ENCODE data around the gene CABS1. TPM values are rescaled to one million over a fixed set of nuclear protein-coding genes. Genes with fewer than 3 reads are reported as not detected.

The CABS1 gene
- not detected for total RNA-seq

DNA sequence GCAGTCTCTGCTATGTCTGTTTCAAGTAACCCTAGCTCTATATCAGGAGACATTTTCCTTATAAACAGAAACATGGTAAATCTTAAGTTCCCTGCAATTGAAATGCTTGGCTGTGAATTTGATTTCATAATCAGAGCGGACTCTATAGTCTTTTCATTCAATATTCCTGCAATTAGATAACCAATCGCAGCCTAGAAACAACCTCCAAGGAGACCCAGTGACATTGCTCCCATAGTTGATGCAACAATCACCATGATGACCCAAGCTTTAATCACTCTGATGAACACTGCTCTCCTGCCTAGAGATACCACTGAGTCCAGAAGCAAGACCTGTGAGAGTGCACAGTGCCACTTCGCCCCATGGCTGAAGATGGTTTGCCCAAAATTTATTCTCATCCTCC, at the start of gene CABS1:
Gene CABS1, plus strand, starts transcription at position 301 of the 400 bp plus-strand sequence. Its CDS starts 59 bp downstream, at position 360.
- H3K27me3 ChIP-seq = no peaks in the 10 kb centered on the region
- no peak for DNase-seq (ENCODE audit: low spot score in 2 of 2)
- 96 to 99% methylated on average over 3 of the region's 3 CpGs for WGBS, 2 donors
- no peak within 1 kb of the TSS for H3K27ac ChIP-seq
- TF ChIP-seq, protein P1, sequence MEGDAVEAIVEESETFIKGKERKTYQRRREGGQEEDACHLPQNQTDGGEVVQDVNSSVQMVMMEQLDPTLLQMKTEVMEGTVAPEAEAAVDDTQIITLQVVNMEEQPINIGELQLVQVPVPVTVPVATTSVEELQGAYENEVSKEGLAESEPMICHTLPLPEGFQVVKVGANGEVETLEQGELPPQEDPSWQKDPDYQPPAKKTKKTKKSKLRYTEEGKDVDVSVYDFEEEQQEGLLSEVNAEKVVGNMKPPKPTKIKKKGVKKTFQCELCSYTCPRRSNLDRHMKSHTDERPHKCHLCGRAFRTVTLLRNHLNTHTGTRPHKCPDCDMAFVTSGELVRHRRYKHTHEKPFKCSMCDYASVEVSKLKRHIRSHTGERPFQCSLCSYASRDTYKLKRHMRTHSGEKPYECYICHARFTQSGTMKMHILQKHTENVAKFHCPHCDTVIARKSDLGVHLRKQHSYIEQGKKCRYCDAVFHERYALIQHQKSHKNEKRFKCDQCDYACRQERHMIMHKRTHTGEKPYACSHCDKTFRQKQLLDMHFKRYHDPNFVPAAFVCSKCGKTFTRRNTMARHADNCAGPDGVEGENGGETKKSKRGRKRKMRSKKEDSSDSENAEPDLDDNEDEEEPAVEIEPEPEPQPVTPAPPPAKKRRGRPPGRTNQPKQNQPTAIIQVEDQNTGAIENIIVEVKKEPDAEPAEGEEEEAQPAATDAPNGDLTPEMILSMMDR (IDR thresholded peaks at IDR 0.05) = no peak
- TF ChIP-seq EP300 (IDR thresholded peaks at IDR 0.05) (no peak), POLR2A (IDR thresholded peaks at IDR 0.05) (no peak)
- no peaks in the 10 kb centered on the region for H3K36me3 ChIP-seq
- no peaks in the 10 kb centered on the region for H3K9me3 ChIP-seq
- no peak within 1 kb of the TSS for H3K4me3 ChIP-seq
- H3K4me1 ChIP-seq = no peaks in the 10 kb centered on the region

DNA sequence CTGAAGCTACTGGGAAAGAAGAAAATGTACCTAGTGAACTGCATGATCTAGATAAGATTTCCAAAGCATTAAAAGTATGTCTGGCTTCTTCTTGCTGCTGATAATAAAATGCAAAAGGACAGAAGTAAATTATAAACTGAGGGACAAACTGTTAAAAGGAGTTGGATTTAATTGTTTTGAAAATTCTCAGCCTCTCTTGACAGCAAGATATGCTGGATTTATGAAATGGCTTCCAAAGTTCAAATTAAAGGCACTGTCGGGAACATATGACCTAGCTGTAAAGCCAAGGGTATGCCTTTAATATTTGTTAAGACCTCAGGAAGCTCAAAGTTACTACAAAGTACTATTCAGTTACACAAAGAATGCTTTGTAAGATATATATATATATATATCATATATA, 46.1 kb upstream of the CABS1 start:
- DNase-seq (ENCODE audit: low spot score in 2 of 2) = no peak
- 48 to 50% methylated on average over 1 of the region's 1 CpG for WGBS, 2 donors
- TF ChIP-seq POLR2A (IDR thresholded peaks at IDR 0.05) (no peak), EP300 (IDR thresholded peaks at IDR 0.05) (no peak)
- TF ChIP-seq, protein P1 (IDR thresholded peaks at IDR 0.05) = no peak
- Histone ChIP-seq H3K36me3 (no peaks in the 10 kb centered on the region), H3K27me3 (no peaks in the 10 kb centered on the region), H3K27ac (no peak overlapping the region), H3K4me3 (no peak overlapping the region), H3K9me3 (peaks cover 0 to 3% (median 0%) of the 10 kb centered on the region in 4 donors), H3K4me1 (no peaks in the 10 kb centered on the region)

DNA sequence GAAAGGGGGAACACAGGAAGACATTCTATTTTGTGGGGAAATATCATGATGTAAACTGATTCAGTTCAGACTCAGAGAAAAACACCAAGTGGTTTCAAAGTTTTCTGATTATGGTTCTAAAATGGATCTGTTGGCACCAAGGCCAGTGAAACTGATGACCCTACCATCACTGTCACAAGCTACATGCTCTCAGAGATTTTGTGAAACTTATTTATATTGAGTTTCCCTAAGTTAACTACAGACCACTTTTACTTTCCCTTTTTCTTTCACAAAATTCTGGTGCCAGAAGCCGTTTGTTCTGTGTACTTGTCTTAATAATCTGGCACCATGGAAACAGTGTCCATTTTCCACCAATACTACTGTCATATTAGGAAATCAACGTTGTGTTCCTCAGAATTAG, 43.4 kb upstream of the CABS1 start:
- TF ChIP-seq EP300 (IDR thresholded peaks at IDR 0.05) (no peak), POLR2A (IDR thresholded peaks at IDR 0.05) (no peak)
- TF ChIP-seq, protein P1 (IDR thresholded peaks at IDR 0.05) = no peak
- no peak overlapping the region for H3K4me3 ChIP-seq
- DNase-seq (ENCODE audit: low spot score in 2 of 2) = no peak
- no peaks in the 10 kb centered on the region for H3K27me3 ChIP-seq
- WGBS, 2 donors = 66 to 69% methylated on average over 2 of the region's 2 CpGs
- H3K36me3 ChIP-seq = no peaks in the 10 kb centered on the region
- H3K4me1 ChIP-seq = no peaks in the 10 kb centered on the region
- no peak overlapping the region for H3K27ac ChIP-seq
- H3K9me3 ChIP-seq = peaks cover 0 to 3% (median 0%) of the 10 kb centered on the region in 4 donors

DNA sequence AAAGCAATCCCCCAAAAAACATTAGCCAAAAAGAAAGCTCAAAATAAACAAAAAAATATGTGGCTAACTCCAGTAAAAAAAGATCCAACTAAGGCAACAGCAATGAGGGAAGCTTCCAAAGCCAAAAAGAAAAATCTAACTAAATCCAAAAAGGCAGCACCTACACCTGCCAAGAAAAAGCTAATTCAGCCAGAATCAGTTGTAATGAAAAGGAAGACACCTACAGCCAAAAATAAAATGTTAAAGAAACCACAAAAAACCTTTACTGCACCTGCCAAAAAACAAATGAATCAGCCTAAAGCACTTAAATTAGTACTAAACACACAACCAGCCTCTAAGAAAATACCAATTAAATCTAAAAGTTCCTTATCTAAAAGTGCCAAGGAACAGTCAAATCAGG, 37.2 kb upstream of the CABS1 start:
- Histone ChIP-seq H3K27ac (no peak overlapping the region), H3K9me3 (no peaks in the 10 kb centered on the region), H3K27me3 (no peaks in the 10 kb centered on the region), H3K4me3 (no peak overlapping the region), H3K4me1 (no peaks in the 10 kb centered on the region), H3K36me3 (no peaks in the 10 kb centered on the region)
- no peak for DNase-seq (ENCODE audit: low spot score in 2 of 2)
- TF ChIP-seq, protein P1 (IDR thresholded peaks at IDR 0.05) = no peak
- TF ChIP-seq POLR2A (IDR thresholded peaks at IDR 0.05) = no peak
- TF ChIP-seq EP300 (IDR thresholded peaks at IDR 0.05) = no peak

DNA sequence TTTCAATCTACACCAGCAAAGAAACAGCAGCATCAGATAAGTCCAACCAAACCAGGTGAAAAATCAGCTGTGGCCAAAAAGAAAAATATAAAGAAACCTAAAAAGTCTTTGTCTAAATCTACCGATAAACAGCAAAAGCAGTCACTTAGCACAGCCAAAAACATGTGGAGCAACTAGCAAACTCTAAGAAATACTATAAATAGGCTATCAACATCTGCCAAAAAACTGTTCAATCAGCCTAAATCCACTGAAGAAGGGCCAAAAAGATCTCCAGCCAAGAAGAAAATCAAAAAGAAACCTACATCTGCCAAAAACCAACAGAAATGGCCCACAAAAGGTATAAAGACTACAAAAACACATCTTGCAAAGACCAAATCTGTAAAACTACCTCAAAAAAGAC, 36.7 kb upstream of the CABS1 start:
- TF ChIP-seq POLR2A (IDR thresholded peaks at IDR 0.05) (no peak), EP300 (IDR thresholded peaks at IDR 0.05) (no peak)
- TF ChIP-seq, protein P1 (IDR thresholded peaks at IDR 0.05) = no peak
- no peak for DNase-seq (ENCODE audit: low spot score in 2 of 2)
- H3K27ac ChIP-seq = no peak overlapping the region
- H3K9me3 ChIP-seq = no peaks in the 10 kb centered on the region
- no peak overlapping the region for H3K4me3 ChIP-seq
- no peaks in the 10 kb centered on the region for H3K27me3 ChIP-seq
- H3K36me3 ChIP-seq = no peaks in the 10 kb centered on the region
- 37 to 44% methylated on average over 1 of the region's 1 CpG for WGBS, 2 donors
- no peaks in the 10 kb centered on the region for H3K4me1 ChIP-seq

Data from tibial nerve (tissue), 4 donors.